MM.1S (cell line): Measurements from ENCODE around the gene AQP2.

Source experiments
- DNase-seq: peaks from one replicate; pipeline ENCODE4 v3.0.0-alpha.2; 2015
- H2AFZ ChIP-seq: fragments of 300-600 bp; sonication (generic); 2 replicates; pipeline ENCODE4 v1.6.0; 2016; ENCODE audit warnings: antibody characterized with exemption, low read length
- H3F3A ChIP-seq: fragments of 300-600 bp; sonication (generic); 2 replicates; pipeline ENCODE4 v1.6.1; 2016; ENCODE audit warnings: mild to moderate bottlenecking, antibody characterized with exemption, low read length, moderate library complexity, mixed read lengths; ENCODE audit not compliant: insufficient read depth
- H3K27ac ChIP-seq: fragments of 300-600 bp; sonication (generic); 2 replicates; pipeline ENCODE4 v1.5.1; 2016; ENCODE audit warnings: mild to moderate bottlenecking, low read length
- H3K27me3 ChIP-seq: fragments of 300-600 bp; sonication (generic); replicated peaks from 2 replicates; pipeline ENCODE4 v1.6.0; 2016; ENCODE audit warnings: low read length; ENCODE audit not compliant: insufficient read depth
- H3K36me3 ChIP-seq: fragments of 300-600 bp; sonication (generic); replicated peaks from 2 replicates; pipeline ENCODE4 v1.6.1; 2016; ENCODE audit warnings: mild to moderate bottlenecking, low read length, mixed read lengths; ENCODE audit not compliant: insufficient read depth
- H3K4me1 ChIP-seq: fragments of 300-600 bp; sonication (generic); 2 replicates; pipeline ENCODE4 v1.6.1; 2016; ENCODE audit warnings: low read length, mixed read lengths
- H3K4me2 ChIP-seq: fragments of 300-600 bp; sonication (generic); 2 replicates; pipeline ENCODE4 v1.6.0; 2016; ENCODE audit warnings: low read depth, low read length
- H3K4me3 ChIP-seq: fragments of 300-600 bp; sonication (generic); 2 replicates; pipeline ENCODE4 v1.5.1; 2016; ENCODE audit warnings: low read length, mixed read lengths
- H3K79me2 ChIP-seq: fragments of 300-600 bp; sonication (generic); 2 replicates; pipeline ENCODE4 v1.6.1; 2016; ENCODE audit warnings: mixed run types, low read length, mixed read lengths
- H3K9ac ChIP-seq: fragments of 300-600 bp; sonication (generic); 2 replicates; pipeline ENCODE4 v1.6.1; 2016; ENCODE audit warnings: low read length, mixed read lengths
- H3K9me2 ChIP-seq: fragments of 300-600 bp; sonication (generic); replicated peaks from 2 replicates; pipeline ENCODE4 v1.6.1; 2016; ENCODE audit warnings: mild to moderate bottlenecking, low read length, mixed read lengths; ENCODE audit not compliant: insufficient read depth
- H3K9me3 ChIP-seq: fragments of 300-600 bp; sonication (generic); replicated peaks from 2 replicates; pipeline ENCODE4 v1.6.1; 2016; ENCODE audit warnings: mild to moderate bottlenecking, low read length, mixed read lengths; ENCODE audit not compliant: insufficient read depth
- H4K20me1 ChIP-seq: fragments of 300-600 bp; sonication (generic); 2 replicates; pipeline ENCODE4 v1.6.1; 2016; ENCODE audit warnings: mild to moderate bottlenecking, low read length, moderate library complexity, mixed read lengths; ENCODE audit not compliant: insufficient read depth
- CTCF ChIP-seq: fragments of 300-600 bp; sonication (generic); IDR thresholded peaks from 2 replicates; pipeline ENCODE4 v1.5.1; 2016; ENCODE audit warnings: antibody characterized with exemption, low read length, mixed read lengths
- EZH2 ChIP-seq: fragments of 300-600 bp; sonication (generic); optimal IDR thresholded peaks from 2 replicates; pipeline ENCODE3; 2017; ENCODE audit warnings: low read depth, mild to moderate bottlenecking, antibody characterized with exemption, low read length, mixed read lengths
- EZH2phosphoT487 ChIP-seq: fragments of 300-600 bp; sonication (generic); IDR thresholded peaks from 2 replicates; pipeline ENCODE4 v1.6.1; 2018; ENCODE audit warnings: antibody characterized with exemption, low read length

The AQP2 gene

GRCh38 chr12:49902399-49903350 is 47.9 kb upstream of the AQP2 start:
- TF ChIP-seq EZH2 = no peak
- TF ChIP-seq EZH2phosphoT487 = no peak
- no peak for TF ChIP-seq CTCF
- H3K4me1 ChIP-seq = no peaks in the 10 kb centered on the region
- H3K27me3 ChIP-seq = peaks cover 14% of the 10 kb centered on the region; the same call in 1 of the 2 replicates

GRCh38 chr12:49903351-49903699 is 47.2 kb upstream of the AQP2 start:
- Histone ChIP-seq H3K4me3 (no peak overlapping the region), H3K4me1 (no peaks in the 10 kb centered on the region)
- no peak for TF ChIP-seq EZH2
- TF ChIP-seq CTCF = no peak
- no peak for TF ChIP-seq EZH2phosphoT487

More at GRCh38 chr12:49902399-49903350, 47.9 kb upstream of the AQP2 start:
- H3F3A ChIP-seq = no peaks in the 10 kb centered on the region
- no peak overlapping the region for H3K4me2 ChIP-seq
- no peak overlapping the region for H3K4me3 ChIP-seq
- DNase-seq = no peak
- no peak overlapping the region for H3K9ac ChIP-seq
- H2AFZ ChIP-seq = no peak overlapping the region
- H3K9me2 ChIP-seq = no peaks in the 10 kb centered on the region
- no peaks in the 10 kb centered on the region for H4K20me1 ChIP-seq
- no peaks in the 10 kb centered on the region for H3K36me3 ChIP-seq
- no peak overlapping the region for H3K27ac ChIP-seq
- no peaks in the 10 kb centered on the region for H3K79me2 ChIP-seq
- H3K9me3 ChIP-seq = no peaks in the 10 kb centered on the region

GRCh38 chr12:49903700-49904423 is 46.7 kb upstream of the AQP2 start, which contains the start of gene FAIM2:
TSS of gene FAIM2 (minus strand) at chr12:49903900. CDS start at chr12:49903792, 108 bp downstream.
- no peak within 1 kb of the TSS for H3K4me3 ChIP-seq
- DNase-seq = no peak
- H3K27ac ChIP-seq = no peak within 1 kb of the TSS
- H3F3A ChIP-seq = no peaks in the 10 kb centered on the region
- H3K9ac ChIP-seq = no peak within 1 kb of the TSS
- TF ChIP-seq CTCF = no peak
- TF ChIP-seq EZH2 = no peak
- no peak for TF ChIP-seq EZH2phosphoT487
- no peaks in the 10 kb centered on the region for H3K9me2 ChIP-seq
- no peaks in the 10 kb centered on the region for H3K79me2 ChIP-seq
- H3K27me3 ChIP-seq = peaks cover 14% of the 10 kb centered on the region; the same call in 1 of the 2 replicates
- no peaks in the 10 kb centered on the region for H3K9me3 ChIP-seq
- H3K36me3 ChIP-seq = no peaks in the 10 kb centered on the region
- no peak within 1 kb of the TSS for H3K4me2 ChIP-seq
- no peaks in the 10 kb centered on the region for H3K4me1 ChIP-seq
- H4K20me1 ChIP-seq = no peaks in the 10 kb centered on the region
- H2AFZ ChIP-seq = no peak within 1 kb of the TSS

More at GRCh38 chr12:49903351-49903699, 47.2 kb upstream of the AQP2 start:
- Histone ChIP-seq H3K4me2 (no peak overlapping the region), H2AFZ (no peak overlapping the region), H4K20me1 (no peaks in the 10 kb centered on the region), H3K9ac (no peak overlapping the region), H3K27ac (no peak overlapping the region), H3K79me2 (no peaks in the 10 kb centered on the region), H3K36me3 (no peaks in the 10 kb centered on the region), H3K9me2 (no peaks in the 10 kb centered on the region), H3K27me3 (peaks cover 14% of the 10 kb centered on the region; the same call in 1 of the 2 replicates), H3K9me3 (no peaks in the 10 kb centered on the region), H3F3A (no peaks in the 10 kb centered on the region)
- no peak for DNase-seq
